CD4-positive, alpha-beta T cell treated with Interferon gamma for 1 hour (primary cell): ENCODE results near the gene NAPB.

Experiments
- DNase-seq: peaks from one replicate; pipeline ENCODE4 v3.0.0-alpha.2; 2020

The NAPB gene

DNA sequence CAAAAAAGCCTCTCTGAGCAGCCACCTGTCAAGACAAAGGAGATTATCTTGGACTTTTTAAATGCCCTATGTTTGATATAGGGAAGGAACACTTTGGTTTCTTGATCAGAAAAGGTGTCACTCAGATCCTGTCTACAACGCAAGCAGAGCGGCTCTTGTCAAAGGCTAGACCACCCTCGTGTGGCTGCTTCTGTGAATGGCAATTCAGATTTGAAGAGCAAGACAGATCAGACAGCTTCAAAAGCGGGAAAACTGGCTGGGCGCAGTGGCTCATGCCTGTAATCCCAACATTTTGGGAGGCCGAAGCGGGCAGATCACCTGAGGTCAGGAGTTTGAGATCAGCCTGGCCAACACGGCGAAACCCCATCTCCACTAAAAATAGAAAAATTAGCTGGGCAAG lies 80.8 kb downstream of the NAPB start:
- DNase-seq = peak; percentile 29

DNA sequence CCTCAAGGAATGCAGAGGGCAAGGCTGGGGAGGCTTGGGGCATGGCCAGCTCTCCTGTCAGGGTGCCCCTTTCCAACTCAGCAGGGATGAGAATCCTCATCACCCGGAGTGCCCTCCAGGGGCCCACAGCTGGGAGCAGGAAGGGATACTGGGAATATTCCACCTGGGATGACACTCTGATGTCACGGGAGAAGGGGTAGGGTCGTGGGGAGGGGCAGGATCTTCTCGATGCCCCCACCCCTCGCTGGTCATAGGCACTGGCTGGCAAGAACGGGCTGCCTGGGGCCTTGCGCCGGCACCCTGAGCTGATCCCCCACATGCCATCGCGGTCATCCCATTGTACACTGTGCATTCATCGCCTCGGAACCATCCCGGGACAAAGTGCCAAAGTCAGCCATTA lies 81.3 kb downstream of the NAPB start:
- DNase-seq = no peak

DNA sequence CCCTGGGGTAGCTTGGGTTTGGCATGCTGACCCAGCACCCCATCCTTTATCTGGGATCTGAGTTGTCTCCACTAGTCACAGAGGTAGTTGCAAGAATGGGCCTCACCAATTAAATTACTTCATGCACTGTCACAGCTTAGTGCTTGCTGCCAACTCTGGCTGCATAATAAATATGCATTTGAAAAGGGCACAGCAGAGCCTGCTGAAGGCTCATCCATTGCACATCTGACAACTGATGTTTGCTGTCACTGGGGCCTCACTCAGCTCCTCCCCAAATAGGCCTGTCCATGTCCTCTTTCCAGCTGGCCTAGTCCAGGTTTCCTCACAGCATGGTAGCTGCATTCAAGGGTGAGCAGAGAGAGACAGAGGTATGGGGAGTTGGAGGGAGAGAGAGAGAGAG lies 84.0 kb downstream of the NAPB start:
- no peak for DNase-seq

DNA sequence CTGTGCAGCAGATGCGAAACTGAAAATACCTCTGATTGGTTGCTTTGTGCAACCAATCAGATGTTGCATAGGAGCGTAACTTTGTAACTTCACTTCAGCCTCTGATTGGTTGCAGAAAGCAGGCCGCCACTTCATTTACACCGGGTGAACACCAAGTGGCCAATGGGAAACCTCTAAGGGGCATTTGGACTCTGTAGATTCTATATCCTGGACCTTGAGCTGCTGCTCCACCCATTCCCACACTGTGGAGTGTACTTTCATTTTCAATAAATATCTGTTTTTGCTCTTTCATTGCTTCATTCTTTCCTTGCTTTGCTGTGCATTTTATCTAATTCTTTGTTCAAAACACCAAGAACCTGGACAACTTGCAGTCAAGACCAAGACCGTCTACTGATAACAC lies 84.8 kb downstream of the NAPB start:
- DNase-seq = no peak

DNA sequence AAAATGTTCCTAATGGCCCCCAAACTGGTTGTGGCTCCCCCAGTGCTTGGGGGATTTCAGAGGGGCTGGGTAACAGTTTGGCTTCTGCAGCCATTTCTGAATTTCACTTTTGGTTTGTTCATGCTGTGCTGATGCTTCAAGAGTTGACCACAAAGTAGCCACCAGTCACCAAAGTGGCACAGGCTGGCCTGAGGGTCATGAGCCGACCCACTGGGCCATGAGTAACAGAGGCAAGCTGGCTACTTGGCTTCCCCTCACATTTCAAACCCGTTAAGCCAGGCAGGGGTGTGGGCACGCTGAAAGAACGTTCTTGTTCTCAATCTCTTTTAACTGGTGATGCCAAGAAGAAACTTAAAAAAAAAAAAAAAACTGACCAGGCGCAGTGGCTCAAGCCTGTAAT lies 85.8 kb downstream of the NAPB start:
- no peak for DNase-seq

DNA sequence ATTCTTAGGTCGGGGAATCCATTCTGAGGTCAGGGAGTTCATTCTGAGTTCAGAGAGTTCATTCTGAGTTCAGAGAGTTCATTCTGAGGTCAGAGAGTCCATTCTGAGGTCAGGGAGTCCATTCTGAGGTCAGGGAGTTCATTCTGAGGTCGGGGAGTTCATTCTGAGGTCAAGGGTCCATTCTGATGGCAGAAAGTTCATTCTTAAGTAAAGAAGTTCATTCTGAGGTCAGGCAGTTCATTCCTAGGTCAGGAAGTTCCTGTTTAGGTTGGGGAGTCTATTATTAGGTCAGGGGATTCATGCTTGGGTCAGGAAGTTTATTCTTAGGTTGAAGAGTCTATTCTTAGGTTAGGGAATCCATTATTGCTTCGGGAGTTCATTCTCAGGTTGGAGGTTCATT lies 87.2 kb downstream of the NAPB start:
- no peak for DNase-seq

DNA sequence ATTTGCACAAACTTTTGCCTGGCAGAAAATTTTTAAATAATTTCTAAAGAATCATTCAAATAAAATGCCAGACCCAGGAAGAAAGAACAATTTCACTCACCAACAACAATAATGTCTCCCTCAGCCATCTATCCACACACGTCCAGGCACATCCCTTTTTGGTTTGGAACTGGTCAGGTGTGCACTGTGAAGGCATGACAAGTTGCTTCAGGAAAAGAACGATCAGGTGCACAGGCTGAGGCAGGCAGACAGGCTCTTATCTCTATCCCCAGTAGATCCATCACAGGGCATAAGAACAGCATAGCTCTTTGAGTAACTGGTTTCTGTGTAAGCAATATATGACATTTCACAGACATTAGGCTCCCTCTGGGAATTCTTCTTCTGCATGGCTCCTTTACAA lies 88.8 kb downstream of the NAPB start:
- no peak for DNase-seq

DNA sequence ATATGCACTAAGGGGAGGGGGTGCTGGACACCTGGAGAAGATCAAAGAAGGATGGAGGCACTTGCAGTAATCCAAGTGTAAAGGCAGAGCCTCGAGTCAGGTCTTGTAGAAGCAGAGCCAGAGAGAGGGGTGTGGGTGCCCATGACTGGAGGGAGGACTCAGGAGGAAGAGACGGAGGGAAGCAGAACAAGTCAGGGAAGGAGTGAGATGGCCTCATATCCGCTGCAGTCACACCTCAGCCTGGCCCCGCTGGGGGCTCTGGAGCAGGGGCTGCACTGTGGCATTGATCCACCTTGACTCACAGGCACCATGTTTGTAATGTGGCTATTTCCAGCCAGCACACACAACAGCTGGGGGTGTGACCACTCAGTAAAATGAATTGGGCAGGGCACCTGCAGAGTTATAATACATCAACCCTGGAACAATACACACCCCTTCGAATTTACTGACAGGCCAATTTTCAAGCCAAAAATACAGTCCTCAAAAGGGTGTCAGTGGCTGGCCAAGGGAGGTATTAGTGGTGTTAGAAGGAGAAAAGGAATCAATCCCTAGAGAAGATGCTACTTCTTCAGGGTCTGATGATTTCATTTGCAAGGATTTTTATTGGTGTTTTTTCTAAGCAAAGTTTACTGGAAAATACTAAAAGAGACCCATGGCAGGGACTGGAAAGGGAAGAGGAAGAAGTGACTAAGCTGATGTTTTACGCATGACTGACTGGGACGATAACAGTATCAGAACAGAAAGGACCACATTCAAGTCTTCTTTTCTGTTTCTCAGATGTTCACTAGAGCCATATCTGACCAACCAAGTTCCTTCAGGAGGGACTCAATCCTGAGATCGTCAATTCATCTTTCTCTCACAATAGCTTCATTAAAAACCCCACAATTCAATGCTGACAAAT lies 89.6 kb downstream of the NAPB start:
- no peak for DNase-seq

DNA sequence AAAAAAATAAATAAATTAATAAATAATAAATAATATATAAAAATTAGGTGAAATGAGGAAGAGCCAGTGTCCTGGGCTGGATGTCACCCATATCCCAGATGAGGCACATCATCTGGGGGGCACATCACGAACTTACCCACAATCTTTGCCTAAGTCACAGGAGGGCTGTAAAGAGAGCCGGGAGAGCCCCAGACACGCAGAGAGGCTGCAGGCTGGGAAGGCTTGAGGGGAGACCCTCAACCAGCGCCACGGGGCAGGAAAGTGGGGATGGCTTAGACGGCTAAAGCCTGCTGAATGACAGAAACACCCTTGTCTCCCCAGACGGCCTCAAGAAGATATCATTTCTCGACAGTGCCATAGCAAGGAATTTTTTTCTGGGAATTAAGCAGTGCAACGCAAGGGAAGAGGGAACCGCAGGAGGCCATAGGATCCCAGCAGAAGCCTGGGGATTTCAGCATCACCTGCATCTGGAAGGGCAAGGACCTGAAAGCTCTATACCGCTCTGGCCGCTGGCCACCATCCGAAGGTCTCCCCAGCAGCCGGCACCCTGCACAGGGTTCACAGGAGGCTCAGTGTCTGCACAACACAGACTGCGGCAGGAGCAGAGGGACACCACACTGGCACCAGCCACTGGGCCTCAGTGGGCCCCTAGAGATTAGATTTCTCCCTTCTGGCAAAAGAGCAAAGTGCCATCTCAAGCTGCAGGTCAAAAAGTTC lies 93.5 kb downstream of the NAPB start:
- DNase-seq = no peak

DNA sequence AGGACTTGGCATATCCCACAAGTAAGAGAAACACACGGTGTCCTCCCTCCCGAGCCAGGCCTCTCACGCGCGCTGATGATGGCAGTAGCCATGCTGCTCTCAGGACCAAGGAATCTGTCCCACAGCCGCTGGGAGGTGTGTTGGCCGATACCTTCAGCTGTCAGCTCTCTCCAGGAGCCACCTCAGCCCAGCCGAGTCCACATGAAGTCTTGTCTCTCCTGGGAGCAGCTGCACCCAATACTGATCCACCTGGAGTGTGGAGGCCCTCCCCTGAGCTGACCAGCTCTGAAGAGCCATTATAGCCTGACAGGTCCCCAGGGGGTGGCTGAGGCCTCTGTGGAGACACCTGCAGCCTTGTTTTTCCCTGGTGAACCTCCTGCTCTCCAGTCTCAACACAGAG lies 94.5 kb downstream of the NAPB start:
- no peak for DNase-seq

DNA sequence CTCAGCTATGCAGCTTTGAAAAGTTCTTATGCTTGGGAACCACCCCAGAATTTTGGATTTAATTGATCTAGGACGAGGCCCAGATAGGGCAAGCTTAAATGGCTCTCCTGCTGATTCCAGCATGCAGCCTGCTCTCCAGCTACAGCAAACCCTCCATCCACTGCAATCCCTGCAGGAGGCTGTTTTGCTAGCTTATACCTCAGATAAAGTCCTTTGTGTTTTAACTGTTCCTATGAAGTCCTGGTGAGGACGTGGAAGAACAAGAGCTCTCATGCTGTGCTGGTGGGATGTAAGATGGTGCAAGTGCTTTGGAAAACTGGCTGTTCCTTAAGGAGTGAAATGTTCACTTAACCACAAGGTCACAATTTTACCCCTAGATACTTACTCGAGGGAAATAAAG lies 96.2 kb downstream of the NAPB start:
- DNase-seq = no peak
